ENCODE results near the gene DMD. TPM values are rescaled to one million over a fixed set of nuclear protein-coding genes. Genes with fewer than 3 reads are reported as not detected.

DMD gene
- total RNA-seq, 1 experiment from 2014 or later, result 25.3 TPM

- Histone ChIP-seq H3K4me3 (no peak overlapping the region), H3K36me3 (ENCODE audit: low read depth) (no peaks in the 10 kb centered on the region), H3K9me2 (ENCODE audit: insufficient read depth) (no peaks in the 10 kb centered on the region), H3K9me3 (ENCODE audit: insufficient read depth, low read depth) (no peaks in the 10 kb centered on the region), H2AFZ (no peak overlapping the region), H3F3A (ENCODE audit: insufficient read depth, low read depth) (no peaks in the 10 kb centered on the region), H3K4me2 (no peak overlapping the region), H3K27ac (no peak overlapping the region), H4K20me1 (ENCODE audit: insufficient read depth) (no peaks in the 10 kb centered on the region), H3K79me2 (ENCODE audit: low read depth) (no peaks in the 10 kb centered on the region), H3K27me3 (ENCODE audit: insufficient read depth, low read depth) (no peaks in the 10 kb centered on the region), H3K4me1 (replicated peaks; ENCODE audit: insufficient read depth) (no peaks in the 10 kb centered on the region)
- no peak for DNase-seq
- no peak for TF ChIP-seq CTCF (conservative IDR thresholded peaks at IDR 0.05)
- TF ChIP-seq EZH2 (IDR thresholded peaks at IDR 0.05; ENCODE audit: low read depth), result no peak
- BruUV-seq (replicated peaks), result no TSS peak
- ChIA-PET POLR2A (ENCODE audit: unreplicated experiment) (no interaction called here), CTCF (no interaction called here)
- intact Hi-C loops (cut with micrococcal nuclease; ENCODE audit: unreplicated experiment), result no loop called here
Observed at GRCh38 chrX:31551913-31552312, 1659.4 kb downstream of the DMD start.

GRCh38 chrX:31550158-31550557 is 1661.2 kb downstream of the DMD start:
- BruUV-seq (replicated peaks), result no TSS peak
- H2AFZ ChIP-seq, result no peak overlapping the region
- no peaks in the 10 kb centered on the region for H3K9me2 ChIP-seq (ENCODE audit: insufficient read depth)
- DNase-seq, result no peak
- no peak overlapping the region for H3K4me3 ChIP-seq
- no peaks in the 10 kb centered on the region for H3K4me1 ChIP-seq (replicated peaks; ENCODE audit: insufficient read depth)
- no peaks in the 10 kb centered on the region for H3K9me3 ChIP-seq (ENCODE audit: insufficient read depth, low read depth)
- H3K36me3 ChIP-seq (ENCODE audit: low read depth), result no peaks in the 10 kb centered on the region
- no peak overlapping the region for H3K4me2 ChIP-seq
- no peaks in the 10 kb centered on the region for H3K79me2 ChIP-seq (ENCODE audit: low read depth)
- POLR2A ChIA-PET (ENCODE audit: unreplicated experiment), result no interaction called here
- no peaks in the 10 kb centered on the region for H3F3A ChIP-seq (ENCODE audit: insufficient read depth, low read depth)
- intact Hi-C loops (cut with micrococcal nuclease; ENCODE audit: unreplicated experiment), result no loop called here
- H3K27ac ChIP-seq, result no peak overlapping the region
- no peaks in the 10 kb centered on the region for H4K20me1 ChIP-seq (ENCODE audit: insufficient read depth)
- H3K27me3 ChIP-seq (ENCODE audit: insufficient read depth, low read depth), result no peaks in the 10 kb centered on the region
- CTCF ChIA-PET, result no interaction called here
- TF ChIP-seq EZH2 (IDR thresholded peaks at IDR 0.05; ENCODE audit: low read depth), result no peak
- no peak for TF ChIP-seq CTCF (conservative IDR thresholded peaks at IDR 0.05)

- TF ChIP-seq EZH2 (IDR thresholded peaks at IDR 0.05; ENCODE audit: low read depth), result no peak
- no peak for TF ChIP-seq CTCF (conservative IDR thresholded peaks at IDR 0.05)
- Histone ChIP-seq H3K9me2 (ENCODE audit: insufficient read depth) (no peaks in the 10 kb centered on the region), H4K20me1 (ENCODE audit: insufficient read depth) (no peaks in the 10 kb centered on the region), H3K27me3 (ENCODE audit: insufficient read depth, low read depth) (no peaks in the 10 kb centered on the region), H3F3A (ENCODE audit: insufficient read depth, low read depth) (no peaks in the 10 kb centered on the region), H3K4me3 (no peak overlapping the region), H3K36me3 (ENCODE audit: low read depth) (no peaks in the 10 kb centered on the region), H3K4me2 (no peak overlapping the region), H3K79me2 (ENCODE audit: low read depth) (no peaks in the 10 kb centered on the region), H3K27ac (no peak overlapping the region), H3K9me3 (ENCODE audit: insufficient read depth, low read depth) (no peaks in the 10 kb centered on the region), H3K4me1 (replicated peaks; ENCODE audit: insufficient read depth) (no peaks in the 10 kb centered on the region), H2AFZ (no peak overlapping the region)
- CTCF ChIA-PET, result no interaction called here
- no TSS peak for BruUV-seq (replicated peaks)
- no peak for DNase-seq
- POLR2A ChIA-PET (ENCODE audit: unreplicated experiment), result no interaction called here
- intact Hi-C loops (cut with micrococcal nuclease; ENCODE audit: unreplicated experiment), result no loop called here
Observed at GRCh38 chrX:31547816-31548215, 1663.5 kb downstream of the DMD start.
